ENCODE results near the gene MAD1L1. TPM values are rescaled to one million over a fixed set of nuclear protein-coding genes. Genes with fewer than 3 reads are reported as not detected.

The MAD1L1 gene
- total and polyA plus RNA-seq, 2 of the 8 experiments (the other 6 are each of a cell fraction or from before 2014, with no cell fraction given), result 40.4 to 44.6 TPM

GRCh38 chr7:2037808-2038522 lies 194.8 kb downstream of the MAD1L1 start:
- Histone ChIP-seq H3K23ac (ENCODE audit: insufficient read length) (no peak overlapping the region), H2AK5ac (ENCODE audit: low read depth, low read length) (no peak overlapping the region), H3K4me2 (ENCODE audit: insufficient read depth in 1 of 2, low read depth in 2 of 2, low read length in 2 of 2) (no peak overlapping the region), H3K4ac (replicated peaks; ENCODE audit: insufficient read length, low read depth, low read length) (no peak overlapping the region), H4K8ac (ENCODE audit: extremely low read depth, insufficient read depth, low read length) (no peak overlapping the region), H2BK20ac (ENCODE audit: low read length) (no peak overlapping the region), H3K9ac (replicated peaks in 1 of 4; ENCODE audit: extremely low read depth in 1 of 4, low read depth in 3 of 4, low read length in 3 of 4) (no peak overlapping the region), H4K20me1 (replicated peaks in 1 of 2; ENCODE audit: control insufficient read depth in 1 of 2, insufficient read depth in 2 of 2, low read length in 2 of 2) (peaks cover 3 to 4% of the 10 kb centered on the region in 2 experiments), H3K27me3 (replicated peaks in 1 of 4; ENCODE audit: control insufficient read depth in 3 of 4, extremely low read depth in 1 of 4, insufficient read depth in 3 of 4, low read length in 3 of 4) (no peaks in the 10 kb centered on the region), H2BK120ac (replicated peaks; ENCODE audit: low read depth, low read length) (no peak overlapping the region), H3K9me3 (ENCODE audit: insufficient read depth in 2 of 2, low read depth in 1 of 2, low read length in 1 of 2) (peaks cover 0 to 3% of the 10 kb centered on the region in 2 experiments; a peak in 1 of 4 replicates), H2BK12ac (ENCODE audit: low read depth, low read length) (no peak overlapping the region), H2BK15ac (ENCODE audit: low read length) (no peak overlapping the region), H3K18ac (ENCODE audit: extremely low read depth, low read length) (no peak overlapping the region), H3K4me3 (ENCODE audit: extremely low read depth in 1 of 4, insufficient read depth in 2 of 4, low read depth in 3 of 4, low read length in 4 of 4) (no peak overlapping the region), H3K4me1 (replicated peaks in 1 of 4; ENCODE audit: control insufficient read depth in 3 of 4, insufficient read depth in 4 of 4, low read length in 3 of 4) (peaks cover 0 to 6% (median 2%) of the 10 kb centered on the region in 4 experiments; a peak in 5 of 7 replicates), H3K36me3 (ENCODE audit: control insufficient read depth in 2 of 4, insufficient read depth in 4 of 4, low read length in 3 of 4) (peaks cover 0 to 3% (median 0%) of the 10 kb centered on the region in 4 experiments; a peak in 1 of 8 replicates), H4K91ac (replicated peaks; ENCODE audit: insufficient read length, low read length) (no peak overlapping the region), H2AFZ (ENCODE audit: low read length) (no peak overlapping the region), H3K23me2 (ENCODE audit: low read depth, low read length) (no peaks in the 10 kb centered on the region; the same call in 1 of the 2 replicates), H3K27ac (ENCODE audit: low read depth, low read length) (no peak overlapping the region), H4K5ac (ENCODE audit: insufficient read length, low read depth, low read length) (no peak overlapping the region), H3K79me1 (ENCODE audit: low read depth, low read length) (peaks cover 4% of the 10 kb centered on the region; the same call in 1 of the 2 replicates), H3K79me2 (ENCODE audit: control insufficient read depth in 1 of 2, insufficient read depth in 2 of 2, low read length in 2 of 2) (no peaks in the 10 kb centered on the region; a peak in 1 of 4 replicates), H2BK5ac (ENCODE audit: low read depth, low read length) (no peak overlapping the region), H3K56ac (replicated peaks; ENCODE audit: insufficient read length, low read depth, low read length) (no peak overlapping the region), H3K14ac (ENCODE audit: insufficient read length) (no peak overlapping the region)
- CTCF ChIA-PET (ENCODE audit: partially characterized antibody), result interaction anchor here (0.7 to 1.3 kb wide), 4 partner anchors 9 to 459 kb away, joined by 3 to 8 read pairs (median 4); no protein-coding TSS in a partner anchor
- DNase-seq (ENCODE audit: low read depth in 1 of 2, low spot score in 2 of 2) (no peak), FAIRE-seq (no peak)
- POLR2A ChIA-PET (ENCODE audit: partially characterized antibody), result no interaction called here
- 92% methylated on average over 13 of the region's 13 CpGs; no CpG with 5 or more reads in 1 of the 2 experiments for WGBS, 2 experiments (ENCODE audit: extremely low coverage in 1 of 2, insufficient coverage in 1 of 2, insufficient read length in 1 of 2, insufficient replicate concordance in 2 of 2, low coverage in 1 of 2, low lambda C conversion rate in 2 of 2, missing lambda C conversion rate in 1 of 2)
- TF ChIP-seq SRF (IDR thresholded peaks at IDR 0.05; ENCODE audit: low read depth, low read length), result no peak
- TF ChIP-seq BCL11A (IDR thresholded peaks at IDR 0.05; ENCODE audit: low read depth in 2 of 2, low read length in 2 of 2), result no peak
- TF ChIP-seq RXRA (IDR thresholded peaks at IDR 0.05; ENCODE audit: insufficient read depth, low read depth, low read length), result no peak
- no peak for TF ChIP-seq E2F6 (IDR thresholded peaks at IDR 0.05)
- TF ChIP-seq POLR2A (IDR thresholded peaks at IDR 0.05; ENCODE audit: control extremely low read depth in 1 of 2, low read depth in 2 of 2, low read length in 2 of 2), result no peak
- no peak for TF ChIP-seq RNF2 (IDR thresholded peaks at IDR 0.05; ENCODE audit: borderline replicate concordance, low read depth, low read length, missing control alignments, poor library complexity, severe bottlenecking)
- no peak for TF ChIP-seq CHD2 (IDR thresholded peaks at IDR 0.05; ENCODE audit: low read length)
- no peak for TF ChIP-seq HDAC2 (IDR thresholded peaks at IDR 0.05; ENCODE audit: borderline replicate concordance in 1 of 2, low read depth in 2 of 2, low read length in 2 of 2)
- no peak for TF ChIP-seq BRCA1 (IDR thresholded peaks at IDR 0.05; ENCODE audit: low read depth, low read length)
- no peak for TF ChIP-seq ATF3 (IDR thresholded peaks at IDR 0.05; ENCODE audit: insufficient read depth, low read depth, low read length)
- no peak for TF ChIP-seq RBBP5 (IDR thresholded peaks at IDR 0.05; ENCODE audit: borderline replicate concordance, low read depth, low read length)
